GM12878 (cell line): ENCODE results near the gene BBS12. TPM values are rescaled to one million over a fixed set of nuclear protein-coding genes. Genes with fewer than 3 reads are reported as not detected.

Experiments
- ATAC-seq: fragments of 200-7000 bp; cut with Tn5 transposase; 3 replicates; pipeline ENCODE4 v1.9.1; 2020; ENCODE audit warnings: mild to moderate bottlenecking, moderate library complexity
- BruUV-seq: library from RNA; stranded (reverse); fragments of 400-500 nt; replicated peaks from 2 replicates; lab custom pipeline; 2021; lab: Mats Ljungman, UMichigan
- CTCF ChIA-PET: fragments of 300-600 bp; sonication (Branson Sonifier 250); formaldehyde crosslinking; extraction: SDS; loops from one replicate; lab custom pipeline; 2021; ENCODE audit warnings: inconsistent platforms; lab: Yijun Ruan, JAX
- POLR2A ChIA-PET: fragments of 350-600 bp; formaldehyde crosslinking; extraction: SDS; loops from one replicate; lab custom pipeline; 2021; ENCODE audit warnings: inconsistent platforms; lab: Charles Lee
- RAD21 ChIA-PET: fragments of 300-600 bp; sonication (Branson Sonifier 250); formaldehyde crosslinking; loops from one replicate; lab custom pipeline; 2023; ENCODE audit warnings: antibody characterized with exemption; ENCODE audit not compliant: unreplicated experiment; lab: Charles Lee
- SMC1A ChIA-PET: fragments of 300-600 bp; sonication (Branson Sonifier 250); formaldehyde crosslinking; loops from one replicate; lab custom pipeline; 2023; ENCODE audit not compliant: unreplicated experiment, uncharacterized antibody; lab: Charles Lee
- DNase-seq: peaks from one replicate; pipeline ENCODE4 v3.0.0-alpha.2; 2011; ENCODE audit warnings: low read depth, low spot score
- FAIRE-seq: peaks from 3 replicates; lab custom pipeline; 2011; peaks lifted over from hg19 to GRCh38; lab: Jason Lieb, UNC
- H2AFZ ChIP-seq: 2 replicates; pipeline ENCODE4 v1.6.0; 2011; ENCODE audit warnings: low read depth, low read length, control low read depth; ENCODE audit not compliant: control insufficient read depth
- H3K27ac ChIP-seq: 2 replicates; pipeline ENCODE4 v1.5.1; 2011; ENCODE audit warnings: control low read depth; ENCODE audit not compliant: control insufficient read depth, insufficient read depth
- H3K27me3 ChIP-seq, 2 experiments: replicated peaks in 1 of 2; 2 replicates each; pipeline versions ENCODE4 v1.6.0 to v1.6.1; 2011; ENCODE audit warnings: low read length in 1 of 2; ENCODE audit not compliant: control insufficient read depth in 2 of 2, insufficient read depth in 2 of 2
- H3K36me3 ChIP-seq, 2 experiments: 2 replicates each; pipeline ENCODE4 v1.5.1; 2011; ENCODE audit warnings: low read length in 1 of 2; ENCODE audit not compliant: control insufficient read depth in 2 of 2, insufficient read depth in 2 of 2
- H3K4me1 ChIP-seq: 2 replicates; pipeline ENCODE4 v1.6.1; 2011; ENCODE audit warnings: mild to moderate bottlenecking, low read length, moderate library complexity, mixed read lengths; ENCODE audit not compliant: control insufficient read depth, insufficient read depth
- H3K4me2 ChIP-seq: 2 replicates; pipeline ENCODE4 v1.6.0; 2011; ENCODE audit warnings: control low read depth; ENCODE audit not compliant: control insufficient read depth, insufficient read depth
- H3K4me3 ChIP-seq: fragments of 200-600 bp; sonication (generic); 2 replicates; pipeline ENCODE4 v1.5.1; 2016
- H3K79me2 ChIP-seq: 2 replicates; pipeline ENCODE4 v1.6.0; 2011; ENCODE audit warnings: low read length; ENCODE audit not compliant: control insufficient read depth, insufficient read depth
- H3K9ac ChIP-seq: 2 replicates; pipeline ENCODE4 v1.8.0; 2011; ENCODE audit warnings: low read length, control low read depth, mixed read lengths; ENCODE audit not compliant: control insufficient read depth, insufficient read depth
- H3K9me3 ChIP-seq: replicated peaks from 3 replicates; pipeline ENCODE4 v1.5.1; 2011; ENCODE audit warnings: mild to moderate bottlenecking, low read length; ENCODE audit not compliant: control insufficient read depth, insufficient read depth
- H4K20me1 ChIP-seq: 2 replicates; pipeline ENCODE4 v1.6.0; 2011; ENCODE audit not compliant: control insufficient read depth, insufficient read depth
- ATF7 ChIP-seq: fragments of 450-650 bp; IDR thresholded peaks from 2 replicates; pipeline ENCODE4 v1.6.1; 2016; ENCODE audit warnings: low read depth, mild to moderate bottlenecking
- CBX3 ChIP-seq: fragments of 200-600 bp; sonication (generic); IDR thresholded peaks from 2 replicates; pipeline ENCODE4 v1.6.1; 2016; ENCODE audit warnings: low read depth, borderline replicate concordance
- CUX1 ChIP-seq: IDR thresholded peaks from 2 replicates; pipeline ENCODE4 v1.6.1; 2012; ENCODE audit warnings: improper control_type of control experiment, low read depth, low read length; ENCODE audit not compliant: insufficient replicate concordance
- GATAD2B ChIP-seq: fragments of 450-650 bp; conservative IDR thresholded peaks from 2 replicates; pipeline ENCODE4 v1.6.1; 2017; ENCODE audit warnings: low read depth, mild to moderate bottlenecking, moderate library complexity
- HDGF ChIP-seq: fragments of 450-650 bp; IDR thresholded peaks from 2 replicates; pipeline ENCODE4 v1.6.1; 2016; ENCODE audit warnings: antibody characterized with exemption
- SPI1 ChIP-seq: IDR thresholded peaks from 2 replicates; pipeline ENCODE4 v1.6.1; 2011; ENCODE audit warnings: low read depth, mild to moderate bottlenecking, low read length, moderate library complexity, borderline replicate concordance; ENCODE audit not compliant: insufficient read depth
- STAT1 ChIP-seq: fragments of 450-650 bp; conservative IDR thresholded peaks from 2 replicates; pipeline ENCODE4 v1.6.1; 2014; ENCODE audit warnings: antibody characterized with exemption, mild to moderate bottlenecking
- SUPT20H ChIP-seq: IDR thresholded peaks from 2 replicates; pipeline ENCODE4 v1.6.1; 2011; ENCODE audit warnings: low read depth, mild to moderate bottlenecking, low read length, moderate library complexity, borderline replicate concordance; ENCODE audit not compliant: control insufficient read depth
- USF1 ChIP-seq: IDR thresholded peaks from 2 replicates; pipeline ENCODE4 v1.6.1; 2011; ENCODE audit warnings: borderline replicate concordance, low read depth, mild to moderate bottlenecking, moderate library complexity, mixed read lengths, low read length; ENCODE audit not compliant: insufficient read depth; ENCODE audit errors: extremely low read length
- in situ Hi-C: fragments of 300-500 bp; cut with MboI; formaldehyde crosslinking; loops from 9 replicates; pipeline ENCODE4 v1.14.3; 2018; ENCODE audit warnings: mixed read lengths
- intact Hi-C: fragments of 100-400 bp; cut with micrococcal nuclease; formaldehyde crosslinking; loops from one replicate; pipeline ENCODE4 v1.14.2; 2022; ENCODE audit not compliant: unreplicated experiment
- polyA plus RNA-seq, 11 experiments: library from polyadenylated mRNA; depleted of rRNA in 4 of 11; unstranded in 6 of 11; stranded (reverse) in 5 of 11; fragments of >200 nt; fragmentation: Nextera tagmentation in 4 of 11; fragmentation: Illumina TruSeq in 1 of 11; extraction: Ambion mirVana in 4 of 11; extraction: Trizol in 1 of 11; gene quantifications; 1 replicate in 1 of 11; 2 replicates in 10 of 11; pipeline versions ENCODE4 v1.2.1 to v1.2.3, GENCODE V29; 2011 to 2016; ENCODE audit warnings: inconsistent platforms in 2 of 11, missing spikeins in 2 of 11, low read depth in 1 of 11
- total RNA-seq, 4 experiments: library from RNA; depleted of rRNA in 3 of 4; stranded (reverse); fragments of >200 nt in 3 of 4; fragmentation: Illumina TruSeq in 1 of 4; extraction: Trizol in 1 of 4; gene quantifications; 2 replicates each; pipeline versions ENCODE4 v1.2.1 to v1.2.3, GENCODE V29; 2013 to 2021
- TF ChIP-seq, protein P1 (sequence below): IDR thresholded peaks from 2 replicates; pipeline ENCODE4 v1.6.1; 2012; ENCODE audit warnings: low read depth, low read length, improper control_type of control experiment
- TF ChIP-seq, protein P2 (sequence below): IDR thresholded peaks from 2 replicates; pipeline ENCODE4 v1.6.1; 2011; ENCODE audit warnings: low read depth, mild to moderate bottlenecking, low read length, moderate library complexity, borderline replicate concordance; ENCODE audit errors: extremely low read depth

Gene BBS12
- total and polyA plus RNA-seq, 10 of the 15 experiments (the other 5 are each of a cell fraction or from before 2014, with no cell fraction given) = 0.15 to 0.63 (median 0.42) TPM

DNA sequence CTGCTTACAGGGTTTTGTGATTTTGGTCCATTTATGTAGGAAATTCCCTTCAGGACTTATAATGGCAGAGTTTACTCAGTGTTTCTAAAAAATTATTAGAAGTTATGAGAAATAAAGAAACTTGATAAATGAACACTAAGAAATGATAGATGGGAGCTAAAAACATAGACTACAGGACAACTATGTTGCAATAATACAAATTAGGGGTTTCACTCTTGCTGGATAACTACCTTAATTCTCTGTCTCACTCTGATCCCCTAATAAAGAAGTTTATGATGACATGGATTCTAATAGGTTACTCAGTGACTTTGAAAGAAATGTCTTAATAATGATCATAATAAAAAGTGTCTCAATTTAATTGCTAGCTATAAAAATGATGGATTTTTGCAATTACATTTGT is 23.3 kb upstream of the BBS12 start:
- H3K4me2 ChIP-seq = no peak overlapping the region
- no peak overlapping the region for H3K4me3 ChIP-seq
- H3K4me1 ChIP-seq = peaks cover 22% of the 10 kb centered on the region
- no peak overlapping the region for H2AFZ ChIP-seq
- H3K9ac ChIP-seq = no peak overlapping the region
- POLR2A ChIA-PET = no interaction called here
- H3K27ac ChIP-seq = no peak overlapping the region
- intact Hi-C loops (no loop called here), in situ Hi-C loops (no loop called here)
- H3K36me3 ChIP-seq = no peaks in the 10 kb centered on the region
- no peaks in the 10 kb centered on the region for H4K20me1 ChIP-seq
- H3K9me3 ChIP-seq = no peaks in the 10 kb centered on the region
- RAD21 ChIA-PET = no interaction called here
- FAIRE-seq = no peak
- SMC1A ChIA-PET = interaction anchor here (1.7 kb wide), 1 partner anchor 106 kb away, joined by 5 read pairs; no protein-coding TSS in a partner anchor
- no peak for DNase-seq
- H3K79me2 ChIP-seq = no peaks in the 10 kb centered on the region
- no TSS peak for BruUV-seq
- no peaks in the 10 kb centered on the region for H3K27me3 ChIP-seq
- CTCF ChIA-PET = interaction anchor here (1.5 to 3.1 kb wide), 2 partner anchors 8 to 107 kb away, joined by 5 to 9 read pairs; no protein-coding TSS in a partner anchor
- TF ChIP-seq CBX3 (no peak), GATAD2B (no peak), CUX1 (no peak), USF1 (no peak), HDGF (no peak), SUPT20H (no peak), ATF7 (no peak), SPI1 (no peak), STAT1 (no peak)
- TF ChIP-seq, protein P1, sequence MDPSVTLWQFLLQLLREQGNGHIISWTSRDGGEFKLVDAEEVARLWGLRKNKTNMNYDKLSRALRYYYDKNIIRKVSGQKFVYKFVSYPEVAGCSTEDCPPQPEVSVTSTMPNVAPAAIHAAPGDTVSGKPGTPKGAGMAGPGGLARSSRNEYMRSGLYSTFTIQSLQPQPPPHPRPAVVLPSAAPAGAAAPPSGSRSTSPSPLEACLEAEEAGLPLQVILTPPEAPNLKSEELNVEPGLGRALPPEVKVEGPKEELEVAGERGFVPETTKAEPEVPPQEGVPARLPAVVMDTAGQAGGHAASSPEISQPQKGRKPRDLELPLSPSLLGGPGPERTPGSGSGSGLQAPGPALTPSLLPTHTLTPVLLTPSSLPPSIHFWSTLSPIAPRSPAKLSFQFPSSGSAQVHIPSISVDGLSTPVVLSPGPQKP = no peak
- TF ChIP-seq, protein P2, sequence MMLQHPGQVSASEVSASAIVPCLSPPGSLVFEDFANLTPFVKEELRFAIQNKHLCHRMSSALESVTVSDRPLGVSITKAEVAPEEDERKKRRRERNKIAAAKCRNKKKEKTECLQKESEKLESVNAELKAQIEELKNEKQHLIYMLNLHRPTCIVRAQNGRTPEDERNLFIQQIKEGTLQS = no peak
- TF ChIP-seq, all 136 proteins: peak for 0
- ATAC-seq = no peak
